Ovary (tissue), 3 donors: ENCODE results near the gene AFG1L.

ENCODE experiments used
- POLR2A ChIP-seq: fragments of 450-650 bp; IDR thresholded peaks from one replicate; pipeline ENCODE4 v1.6.1; 2017; ENCODE audit warnings: antibody characterized with exemption, mild to moderate bottlenecking, moderate library complexity
- TF ChIP-seq, protein P1 (sequence below), 3 donors: fragments of 450-650 bp in 2 of 3; fragments of 200-600 bp in 1 of 3; IDR thresholded peaks; one replicate each; pipeline versions ENCODE4 v1.5.1 to v1.8.0; 2016 to 2022; ENCODE audit warnings: antibody characterized with exemption in 3 of 3, mild to moderate bottlenecking in 1 of 3
- donor health status: DM: no; HTN: no; CAD: no.

DNA sequence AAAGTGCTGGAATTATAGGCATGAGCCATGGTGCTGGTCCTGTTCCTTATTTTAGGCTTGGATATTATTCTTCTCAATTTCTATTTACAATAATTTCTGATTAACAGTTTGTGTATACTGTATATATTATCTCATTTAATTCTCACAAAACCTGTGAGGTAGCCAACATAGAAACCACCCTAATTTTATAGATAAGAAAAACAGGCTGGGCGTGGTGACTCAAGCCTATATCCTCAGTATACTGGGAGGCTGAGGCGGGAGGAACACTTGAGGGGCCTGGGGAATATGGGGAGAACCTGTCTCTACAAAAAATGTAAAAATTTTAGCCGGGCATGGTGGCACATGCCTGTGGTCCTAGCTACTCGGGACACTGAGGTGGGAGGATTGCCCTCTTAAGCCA lies 3.8 kb upstream of the AFG1L start:
- TF ChIP-seq, protein P1, sequence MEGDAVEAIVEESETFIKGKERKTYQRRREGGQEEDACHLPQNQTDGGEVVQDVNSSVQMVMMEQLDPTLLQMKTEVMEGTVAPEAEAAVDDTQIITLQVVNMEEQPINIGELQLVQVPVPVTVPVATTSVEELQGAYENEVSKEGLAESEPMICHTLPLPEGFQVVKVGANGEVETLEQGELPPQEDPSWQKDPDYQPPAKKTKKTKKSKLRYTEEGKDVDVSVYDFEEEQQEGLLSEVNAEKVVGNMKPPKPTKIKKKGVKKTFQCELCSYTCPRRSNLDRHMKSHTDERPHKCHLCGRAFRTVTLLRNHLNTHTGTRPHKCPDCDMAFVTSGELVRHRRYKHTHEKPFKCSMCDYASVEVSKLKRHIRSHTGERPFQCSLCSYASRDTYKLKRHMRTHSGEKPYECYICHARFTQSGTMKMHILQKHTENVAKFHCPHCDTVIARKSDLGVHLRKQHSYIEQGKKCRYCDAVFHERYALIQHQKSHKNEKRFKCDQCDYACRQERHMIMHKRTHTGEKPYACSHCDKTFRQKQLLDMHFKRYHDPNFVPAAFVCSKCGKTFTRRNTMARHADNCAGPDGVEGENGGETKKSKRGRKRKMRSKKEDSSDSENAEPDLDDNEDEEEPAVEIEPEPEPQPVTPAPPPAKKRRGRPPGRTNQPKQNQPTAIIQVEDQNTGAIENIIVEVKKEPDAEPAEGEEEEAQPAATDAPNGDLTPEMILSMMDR (IDR thresholded peaks at IDR 0.05), result no peak
- TF ChIP-seq POLR2A, result no peak
